H1 (cell line): ENCODE data around the gene GPR180.

Experiments used
- BACH1 ChIP-seq: IDR thresholded peaks from 2 replicates; pipeline ENCODE4 v1.6.1; 2012; ENCODE audit warnings: low read length, improper control_type of control experiment
- CEBPB ChIP-seq: IDR thresholded peaks from 2 replicates; pipeline ENCODE4 v1.6.1; 2012; ENCODE audit warnings: low read depth, low read length
- CHD1 ChIP-seq: IDR thresholded peaks from 2 replicates; pipeline ENCODE4 v1.6.1; 2012; ENCODE audit warnings: low read depth, low read length, improper control_type of control experiment
- EZH2 ChIP-seq: fragments of 200-600 bp; sonication (generic); IDR thresholded peaks from 2 replicates; pipeline ENCODE4 v1.7.1; 2012; ENCODE audit warnings: low read depth, mild to moderate bottlenecking, moderate library complexity, low read length, inconsistent platforms; ENCODE audit not compliant: severe bottlenecking
- NRF1 ChIP-seq: IDR thresholded peaks from 2 replicates; pipeline ENCODE4 v1.6.1; 2011; ENCODE audit warnings: mild to moderate bottlenecking, low read depth, low read length, improper control_type of control experiment
- POLR2A ChIP-seq, 2 experiments: IDR thresholded peaks; 1 replicate in 1 of 2; 2 replicates in 1 of 2; pipeline ENCODE4 v1.6.1; 2011; ENCODE audit warnings: low read depth in 2 of 2, low read length in 2 of 2, mild to moderate bottlenecking in 2 of 2; ENCODE audit errors: control extremely low read depth in 1 of 2
- POLR2AphosphoS5 ChIP-seq: IDR thresholded peaks from 2 replicates; pipeline ENCODE4 v1.6.1; 2011; ENCODE audit warnings: low read depth, low read length
- SIN3A ChIP-seq, 2 experiments: IDR thresholded peaks in 1 of 2; conservative IDR thresholded peaks in 1 of 2; 2 replicates each; pipeline ENCODE4 v1.6.1; 2011 to 2012; ENCODE audit warnings: low read length in 2 of 2, improper control_type of control experiment in 1 of 2, low read depth in 1 of 2, mild to moderate bottlenecking in 1 of 2
- TEAD4 ChIP-seq: IDR thresholded peaks from 2 replicates; pipeline ENCODE4 v1.6.1; 2012; ENCODE audit warnings: low read depth, low read length, inconsistent platforms, mixed read lengths
- TF ChIP-seq, protein P1 (sequence below): IDR thresholded peaks from 2 replicates; pipeline ENCODE4 v1.6.1; 2012; ENCODE audit warnings: low read length, inconsistent platforms
- TF ChIP-seq, protein P2 (sequence below), 3 experiments: IDR thresholded peaks; 1 replicate in 2 of 3; 2 replicates in 1 of 3; pipeline versions ENCODE4 v1.5.1 to v1.6.1; 2011; ENCODE audit warnings: low read length in 3 of 3, mild to moderate bottlenecking in 3 of 3, inconsistent platforms in 2 of 3, low read depth in 1 of 3, moderate library complexity in 1 of 3; ENCODE audit not compliant: insufficient read depth in 1 of 3; ENCODE audit errors: control extremely low read depth in 1 of 3
- TF ChIP-seq, protein P3 (sequence below): IDR thresholded peaks from 2 replicates; pipeline ENCODE4 v1.6.1; 2011; ENCODE audit warnings: low read depth, mild to moderate bottlenecking, low read length; ENCODE audit not compliant: insufficient read depth
- TF ChIP-seq, protein P4 (sequence below): IDR thresholded peaks from 2 replicates; pipeline ENCODE4 v1.6.1; 2011; ENCODE audit warnings: low read length, improper control_type of control experiment

DNA sequence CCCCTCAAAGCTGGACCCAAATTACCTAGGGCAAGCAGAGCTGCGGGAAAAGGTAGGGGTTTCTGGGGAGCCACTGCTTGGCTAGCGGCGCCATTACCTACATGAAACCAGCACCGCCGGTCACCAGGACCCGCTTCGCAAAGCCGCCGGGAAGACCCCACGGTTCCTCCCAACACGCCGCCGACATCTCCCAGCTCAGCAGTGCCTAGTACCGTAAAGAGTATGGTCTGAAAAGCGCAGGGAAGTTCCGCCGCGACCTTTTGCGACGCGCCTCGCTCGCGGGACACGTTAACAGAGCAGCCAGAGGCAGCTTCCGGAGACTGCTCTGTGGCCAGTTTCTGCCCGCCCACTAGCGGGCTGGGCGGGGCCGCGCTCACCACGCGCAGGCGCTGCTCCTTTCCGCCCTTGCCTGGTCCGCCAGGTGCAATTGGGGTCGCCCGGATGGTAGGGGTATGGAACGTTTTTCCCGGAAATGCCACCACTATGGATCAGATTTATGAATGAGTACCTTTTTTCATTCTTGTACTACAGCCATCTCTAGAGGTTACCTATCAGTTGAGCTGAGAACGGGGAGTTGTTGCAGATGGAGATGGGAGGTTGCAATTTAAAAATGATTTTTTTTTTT lies 5.6 kb upstream of the GPR180 start, which contains the start of gene TGDS:
- TF ChIP-seq CEBPB, result no peak
- TF ChIP-seq, protein P1, sequence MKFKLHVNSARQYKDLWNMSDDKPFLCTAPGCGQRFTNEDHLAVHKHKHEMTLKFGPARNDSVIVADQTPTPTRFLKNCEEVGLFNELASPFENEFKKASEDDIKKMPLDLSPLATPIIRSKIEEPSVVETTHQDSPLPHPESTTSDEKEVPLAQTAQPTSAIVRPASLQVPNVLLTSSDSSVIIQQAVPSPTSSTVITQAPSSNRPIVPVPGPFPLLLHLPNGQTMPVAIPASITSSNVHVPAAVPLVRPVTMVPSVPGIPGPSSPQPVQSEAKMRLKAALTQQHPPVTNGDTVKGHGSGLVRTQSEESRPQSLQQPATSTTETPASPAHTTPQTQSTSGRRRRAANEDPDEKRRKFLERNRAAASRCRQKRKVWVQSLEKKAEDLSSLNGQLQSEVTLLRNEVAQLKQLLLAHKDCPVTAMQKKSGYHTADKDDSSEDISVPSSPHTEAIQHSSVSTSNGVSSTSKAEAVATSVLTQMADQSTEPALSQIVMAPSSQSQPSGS, result no peak
- no peak for TF ChIP-seq CHD1
- no peak for TF ChIP-seq TEAD4
- TF ChIP-seq POLR2A (IDR thresholded peaks at IDR 0.05; ENCODE audit: control extremely low read depth in 1 of 2, low read depth in 2 of 2, low read length in 2 of 2), result peak; percentile 90 to 98
- TF ChIP-seq, protein P2, sequence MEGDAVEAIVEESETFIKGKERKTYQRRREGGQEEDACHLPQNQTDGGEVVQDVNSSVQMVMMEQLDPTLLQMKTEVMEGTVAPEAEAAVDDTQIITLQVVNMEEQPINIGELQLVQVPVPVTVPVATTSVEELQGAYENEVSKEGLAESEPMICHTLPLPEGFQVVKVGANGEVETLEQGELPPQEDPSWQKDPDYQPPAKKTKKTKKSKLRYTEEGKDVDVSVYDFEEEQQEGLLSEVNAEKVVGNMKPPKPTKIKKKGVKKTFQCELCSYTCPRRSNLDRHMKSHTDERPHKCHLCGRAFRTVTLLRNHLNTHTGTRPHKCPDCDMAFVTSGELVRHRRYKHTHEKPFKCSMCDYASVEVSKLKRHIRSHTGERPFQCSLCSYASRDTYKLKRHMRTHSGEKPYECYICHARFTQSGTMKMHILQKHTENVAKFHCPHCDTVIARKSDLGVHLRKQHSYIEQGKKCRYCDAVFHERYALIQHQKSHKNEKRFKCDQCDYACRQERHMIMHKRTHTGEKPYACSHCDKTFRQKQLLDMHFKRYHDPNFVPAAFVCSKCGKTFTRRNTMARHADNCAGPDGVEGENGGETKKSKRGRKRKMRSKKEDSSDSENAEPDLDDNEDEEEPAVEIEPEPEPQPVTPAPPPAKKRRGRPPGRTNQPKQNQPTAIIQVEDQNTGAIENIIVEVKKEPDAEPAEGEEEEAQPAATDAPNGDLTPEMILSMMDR (IDR thresholded peaks at IDR 0.05; ENCODE audit: control extremely low read depth in 1 of 3, insufficient read depth in 1 of 3, low read depth in 1 of 3, low read length in 3 of 3), result no peak
- no peak for TF ChIP-seq EZH2
- no peak for TF ChIP-seq BACH1
- TF ChIP-seq SIN3A (conservative IDR thresholded peaks at IDR 0.05 in 1 of 2, IDR thresholded peaks at IDR 0.05 in 1 of 2; ENCODE audit: low read depth in 1 of 2, low read length in 2 of 2), result no peak
- TF ChIP-seq POLR2AphosphoS5, result peak; percentile 95
- TF ChIP-seq, protein P3, sequence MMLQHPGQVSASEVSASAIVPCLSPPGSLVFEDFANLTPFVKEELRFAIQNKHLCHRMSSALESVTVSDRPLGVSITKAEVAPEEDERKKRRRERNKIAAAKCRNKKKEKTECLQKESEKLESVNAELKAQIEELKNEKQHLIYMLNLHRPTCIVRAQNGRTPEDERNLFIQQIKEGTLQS, result peak; percentile 76
- peak; percentile 76 for TF ChIP-seq NRF1
- TF ChIP-seq, protein P4, sequence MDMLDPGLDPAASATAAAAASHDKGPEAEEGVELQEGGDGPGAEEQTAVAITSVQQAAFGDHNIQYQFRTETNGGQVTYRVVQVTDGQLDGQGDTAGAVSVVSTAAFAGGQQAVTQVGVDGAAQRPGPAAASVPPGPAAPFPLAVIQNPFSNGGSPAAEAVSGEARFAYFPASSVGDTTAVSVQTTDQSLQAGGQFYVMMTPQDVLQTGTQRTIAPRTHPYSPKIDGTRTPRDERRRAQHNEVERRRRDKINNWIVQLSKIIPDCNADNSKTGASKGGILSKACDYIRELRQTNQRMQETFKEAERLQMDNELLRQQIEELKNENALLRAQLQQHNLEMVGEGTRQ, result no peak
